Hepatocyte (in vitro differentiated cells): ENCODE data around the gene PSMB10. TPM values are rescaled to one million over a fixed set of nuclear protein-coding genes. Genes with fewer than 3 reads are reported as not detected.
A peak's percentile ranks its signal among the peaks of the same experiment; 100 is the strongest.

ENCODE experiments used
- DNase-seq: peaks from one replicate; pipeline ENCODE4 v3.0.0-alpha.2; 2016; ENCODE audit warnings: low spot score
- H2AFZ ChIP-seq: fragments of 200-600 bp; sonication (generic); 2 replicates; pipeline ENCODE4 v1.6.0; 2016; ENCODE audit warnings: antibody characterized with exemption, mild to moderate bottlenecking
- H3K27ac ChIP-seq: fragments of 200-600 bp; sonication (generic); 2 replicates; pipeline ENCODE4 v1.5.1; 2016; ENCODE audit warnings: mild to moderate bottlenecking
- H3K27me3 ChIP-seq: fragments of 200-600 bp; sonication (generic); 2 replicates; pipeline ENCODE4 v1.6.1; 2016
- H3K36me3 ChIP-seq: fragments of 200-600 bp; sonication (generic); replicated peaks from 2 replicates; pipeline ENCODE4 v1.5.1; 2016; ENCODE audit warnings: low read depth; ENCODE audit not compliant: insufficient read depth
- H3K4me1 ChIP-seq: fragments of 200-600 bp; sonication (generic); 2 replicates; pipeline ENCODE4 v1.5.1; 2016; ENCODE audit warnings: mild to moderate bottlenecking, moderate library complexity; ENCODE audit not compliant: insufficient read depth
- H3K4me2 ChIP-seq: fragments of 200-600 bp; sonication (generic); 2 replicates; pipeline ENCODE4 v1.6.0; 2016
- H3K4me3 ChIP-seq: fragments of 200-600 bp; sonication (generic); 2 replicates; pipeline ENCODE4 v1.5.1; 2016; ENCODE audit warnings: mild to moderate bottlenecking
- H3K79me2 ChIP-seq: fragments of 200-600 bp; sonication (generic); 2 replicates; pipeline ENCODE4 v1.6.0; 2017; ENCODE audit warnings: mild to moderate bottlenecking
- H3K9me2 ChIP-seq: fragments of 200-600 bp; sonication (generic); replicated peaks from 2 replicates; pipeline ENCODE4 v1.6.0; 2017; ENCODE audit warnings: mild to moderate bottlenecking; ENCODE audit not compliant: insufficient read depth
- H3K9me3 ChIP-seq: fragments of 200-600 bp; sonication (generic); 2 replicates; pipeline ENCODE4 v1.5.1; 2016; ENCODE audit warnings: low read depth, mild to moderate bottlenecking
- H4K20me1 ChIP-seq: fragments of 200-600 bp; sonication (generic); 2 replicates; pipeline ENCODE4 v1.6.0; 2016; ENCODE audit warnings: mild to moderate bottlenecking; ENCODE audit not compliant: insufficient read depth, poor library complexity, severe bottlenecking
- CTCF ChIP-seq: fragments of 200-600 bp; sonication (generic); IDR thresholded peaks from 2 replicates; pipeline ENCODE4 v1.5.1; 2016; ENCODE audit warnings: antibody characterized with exemption, mild to moderate bottlenecking; ENCODE audit not compliant: poor library complexity
- EZH2 ChIP-seq: fragments of 200-600 bp; sonication (generic); IDR thresholded peaks from 2 replicates; pipeline ENCODE4 v1.6.1; 2016; ENCODE audit warnings: antibody characterized with exemption, mild to moderate bottlenecking, borderline replicate concordance
- EZH2phosphoT487 ChIP-seq: fragments of 200-600 bp; sonication (generic); IDR thresholded peaks from one replicate; pipeline ENCODE4 v1.6.1; 2018; ENCODE audit warnings: antibody characterized with exemption, mild to moderate bottlenecking, low read depth, moderate library complexity; ENCODE audit not compliant: unreplicated experiment, severe bottlenecking
- WGBS: methylation state at CpG from one replicate; pipeline ENCODE4 v1.1.6; 2016; ENCODE audit warnings: low lambda C conversion rate; ENCODE audit errors: missing lambda C conversion rate; 5-methylcytosine and 5-hydroxymethylcytosine counted together
- polyA plus RNA-seq: library from polyadenylated mRNA; unstranded; fragments of >200 nt; fragmentation: Nextera tagmentation; extraction: Ambion mirVana; gene quantifications from 2 replicates; pipeline ENCODE4 v1.2.1, GENCODE V29; 2016
- total RNA-seq: library from RNA; depleted of rRNA; stranded (reverse); fragments of >200 nt; gene quantifications from 2 replicates; pipeline ENCODE4 v1.2.3, GENCODE V29; 2014

The PSMB10 gene
- total and polyA plus RNA-seq, 2 experiments from 2014 or later, result 13.7 to 48.7 TPM

- Histone ChIP-seq H3K4me2 (no peak overlapping the region), H3K9me2 (no peaks in the 10 kb centered on the region), H2AFZ (no peak overlapping the region), H3K4me3 (no peak overlapping the region), H3K27ac (no peak overlapping the region), H4K20me1 (no peaks in the 10 kb centered on the region), H3K9me3 (no peaks in the 10 kb centered on the region), H3K27me3 (no peaks in the 10 kb centered on the region), H3K4me1 (peaks cover 4% of the 10 kb centered on the region), H3K36me3 (no peaks in the 10 kb centered on the region), H3K79me2 (peaks cover 23% of the 10 kb centered on the region)
- 84% methylated on average over 6 of the region's 6 CpGs for WGBS
- peak; percentile 55 for DNase-seq
- no peak for TF ChIP-seq EZH2phosphoT487
- peak; percentile 53 for TF ChIP-seq CTCF
These were observed 5.5 kb upstream of the PSMB10 start for GRCh38 chr16:67942200-67942509.

DNA sequence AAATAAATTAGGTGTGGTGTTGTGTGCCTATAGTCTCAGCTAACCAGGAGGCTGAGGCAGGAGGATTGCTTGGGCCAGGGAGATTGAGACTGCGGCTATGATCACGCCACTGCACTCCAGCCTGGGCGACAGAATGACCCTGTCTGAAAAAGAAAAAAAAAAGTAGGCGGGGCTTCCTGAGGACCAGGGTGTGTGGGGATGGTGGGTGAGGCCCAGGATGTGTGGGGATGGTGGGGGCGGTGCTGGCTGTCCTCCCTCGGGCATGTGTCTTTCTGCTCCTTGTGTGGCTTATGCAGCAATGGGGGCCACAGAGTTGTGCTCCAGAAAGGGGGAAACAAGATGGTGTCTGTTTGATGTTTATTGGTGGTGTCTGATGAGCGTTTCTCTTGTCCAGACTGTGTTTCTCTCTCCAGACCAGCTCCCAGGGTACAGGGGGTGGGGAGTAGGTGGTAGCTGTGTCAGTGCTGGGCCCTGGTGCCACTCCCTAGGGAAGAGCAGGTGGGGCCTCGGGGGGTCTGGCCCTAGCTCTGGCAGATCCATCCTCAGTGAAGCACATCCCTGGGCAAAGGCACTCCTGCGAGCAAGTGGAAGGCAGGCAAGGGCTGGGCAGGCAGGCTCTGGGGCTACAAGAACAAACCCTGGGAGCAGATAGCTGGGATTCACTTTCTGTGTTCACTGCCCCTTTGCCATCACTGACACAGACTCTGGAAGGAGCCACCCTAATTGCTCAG, 5.0 kb upstream of the PSMB10 start:
- WGBS, result 91% methylated on average over 9 of the region's 9 CpGs

DNA sequence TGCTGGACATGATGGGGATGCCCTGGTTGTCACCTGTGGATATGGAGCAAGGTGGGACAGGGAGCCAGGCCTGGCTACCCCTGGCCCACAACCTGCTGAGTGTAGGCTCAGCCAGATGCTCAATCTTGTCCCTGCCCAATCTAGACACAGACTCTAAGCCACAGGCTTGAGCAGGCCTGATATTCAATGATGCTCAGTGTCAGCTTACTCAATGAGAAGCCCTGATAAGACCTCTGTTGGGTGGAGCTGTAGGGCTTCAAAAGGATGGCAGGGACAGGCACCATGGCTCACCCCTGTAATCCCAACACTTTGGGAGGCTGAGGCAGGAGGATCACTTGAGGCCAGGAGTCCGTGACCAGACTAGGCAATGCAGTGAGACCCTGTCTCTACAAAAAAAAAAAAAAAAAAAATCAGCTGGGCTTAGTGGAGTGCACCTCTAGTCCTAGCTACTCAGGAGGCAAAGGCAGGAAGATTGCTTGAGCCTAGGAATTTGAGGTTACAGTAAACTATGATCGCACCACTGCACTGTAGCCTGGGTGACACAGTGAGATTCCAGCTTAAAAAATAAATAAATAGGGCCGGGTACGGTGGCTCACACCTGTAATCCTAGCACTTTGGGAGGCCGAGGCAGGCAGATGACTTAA, 3.9 kb upstream of the PSMB10 start:
- no peak for DNase-seq
- Histone ChIP-seq H3K9me3 (no peaks in the 10 kb centered on the region), H4K20me1 (no peaks in the 10 kb centered on the region), H3K27me3 (no peaks in the 10 kb centered on the region), H3K36me3 (no peaks in the 10 kb centered on the region), H3K27ac (no peak overlapping the region), H3K4me2 (no peak overlapping the region), H2AFZ (no peak overlapping the region), H3K79me2 (peaks cover 24% of the 10 kb centered on the region), H3K9me2 (no peaks in the 10 kb centered on the region), H3K4me1 (peaks cover 8% of the 10 kb centered on the region), H3K4me3 (no peak overlapping the region)
- TF ChIP-seq EZH2phosphoT487 (no peak), CTCF (no peak), EZH2 (no peak)
- 99% methylated on average over 5 of the region's 5 CpGs for WGBS

More for the DNA sequence above, 5.0 kb upstream of the PSMB10 start:
- H3K4me1 ChIP-seq, result peaks cover 8% of the 10 kb centered on the region
- peaks cover 24% of the 10 kb centered on the region for H3K79me2 ChIP-seq
- H4K20me1 ChIP-seq, result no peaks in the 10 kb centered on the region
- H3K4me2 ChIP-seq, result no peak overlapping the region
- no peak for TF ChIP-seq CTCF
- TF ChIP-seq EZH2phosphoT487, result no peak
- TF ChIP-seq EZH2, result no peak
- H3K9me3 ChIP-seq, result no peaks in the 10 kb centered on the region
- DNase-seq, result no peak
- no peaks in the 10 kb centered on the region for H3K9me2 ChIP-seq
- no peak overlapping the region for H2AFZ ChIP-seq
- no peaks in the 10 kb centered on the region for H3K27me3 ChIP-seq
- H3K4me3 ChIP-seq, result no peak overlapping the region
- H3K27ac ChIP-seq, result no peak overlapping the region
- H3K36me3 ChIP-seq, result no peaks in the 10 kb centered on the region
